Measurements from ENCODE around the gene GSK3A.
A peak's percentile ranks its signal among the peaks of the same experiment; 100 is the strongest.
"Not testable (repeated sequence)": the region's sequence is repeated elsewhere in the genome, so short reads cannot be mapped to it uniquely, and the experiment has no call there.

The GSK3A gene

DNA sequence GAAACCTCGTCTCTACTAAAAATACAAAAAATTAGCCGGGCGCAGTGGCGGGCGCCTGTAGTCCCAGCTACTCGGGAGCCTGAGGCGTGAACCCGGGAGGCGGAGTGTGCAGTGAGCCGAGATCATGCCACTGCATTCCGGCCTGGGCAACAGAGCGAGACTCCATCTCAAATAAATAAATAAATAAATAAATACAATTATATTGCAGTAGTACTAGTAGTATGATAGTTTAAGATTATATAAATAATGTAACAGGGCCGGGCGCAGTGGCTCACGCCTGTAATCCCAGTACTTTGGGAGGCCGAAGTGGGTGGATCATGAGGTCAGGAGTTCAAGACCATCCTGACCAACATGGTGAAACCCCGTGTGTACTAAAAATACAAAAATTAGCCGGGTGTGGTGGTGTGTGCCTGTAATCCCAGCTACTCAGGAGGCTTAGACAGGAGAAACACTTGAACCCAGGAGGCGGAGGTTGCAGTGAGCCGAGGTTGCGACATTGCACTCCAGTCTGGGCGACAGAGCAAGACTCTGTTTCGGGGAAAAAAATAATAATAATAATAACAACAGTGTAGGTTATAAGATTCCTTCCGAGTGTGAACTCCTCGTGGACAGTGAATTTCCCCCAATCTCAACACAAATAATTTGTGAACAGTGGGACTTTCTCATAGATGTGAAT, 24.7 kb upstream of the GSK3A start:
- not testable (repeated sequence) for H3K36me3 Mint-ChIP-seq (ENCODE audit: low read depth); H3K9me3 Mint-ChIP-seq; H3K4me3 Mint-ChIP-seq; H3K27ac Mint-ChIP-seq; H3K27me3 Mint-ChIP-seq (ENCODE audit: low read depth)
- peaks cover 29% of the 10 kb centered on the region for H3K4me1 Mint-ChIP-seq (ENCODE audit: low read depth)

DNA sequence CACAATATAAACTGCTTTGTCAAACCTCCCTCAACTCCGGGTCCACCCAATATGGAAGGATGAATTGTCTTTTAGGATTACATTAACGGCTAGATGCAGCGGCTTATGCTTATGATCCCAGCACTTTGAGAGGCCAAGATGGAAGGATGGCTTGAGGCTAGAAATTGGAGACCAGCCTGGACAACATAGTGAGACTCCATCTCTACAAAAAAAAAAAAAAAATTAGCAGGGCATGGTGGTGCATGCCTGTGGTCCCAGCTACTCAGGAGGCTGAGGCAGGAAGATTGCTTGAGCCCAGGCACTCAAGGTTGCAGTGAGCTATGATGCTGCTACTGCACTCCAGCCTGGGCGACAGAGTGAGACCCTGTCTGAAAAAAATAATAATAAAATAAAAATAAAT, 23.7 kb upstream of the GSK3A start:
- not testable (repeated sequence) for H3K36me3 Mint-ChIP-seq (ENCODE audit: low read depth); H3K4me3 Mint-ChIP-seq; H3K27ac Mint-ChIP-seq; H3K9me3 Mint-ChIP-seq
- H3K4me1 Mint-ChIP-seq (ENCODE audit: low read depth) = peaks cover 27% of the 10 kb centered on the region
- peaks cover 13% of the 10 kb centered on the region for H3K27me3 Mint-ChIP-seq (ENCODE audit: low read depth)

DNA sequence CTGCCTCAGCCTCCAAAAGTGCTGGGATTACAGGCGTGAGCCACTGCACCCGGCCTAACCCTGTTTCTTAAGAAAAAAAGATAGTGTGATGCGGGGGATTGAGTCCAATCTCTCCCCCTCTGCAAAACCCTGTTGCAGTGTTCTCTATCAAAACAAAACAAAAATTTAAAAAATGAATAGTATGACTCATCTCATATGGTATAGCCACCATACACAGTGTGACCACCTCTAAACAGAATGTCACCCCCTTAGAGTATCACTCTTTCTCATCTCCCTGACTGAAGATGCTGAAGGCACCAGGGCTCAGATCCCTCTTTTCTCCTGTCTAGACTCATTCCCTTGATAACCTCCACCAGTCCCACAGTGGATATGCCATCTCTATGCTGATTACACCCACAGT, 19.4 kb upstream of the GSK3A start:
- Mint-ChIP-seq H3K27ac (no peak overlapping the region), H3K27me3 (ENCODE audit: low read depth) (peaks cover 14% of the 10 kb centered on the region), H3K9me3 (no peaks in the 10 kb centered on the region), H3K36me3 (ENCODE audit: low read depth) (no peaks in the 10 kb centered on the region), H3K4me1 (ENCODE audit: low read depth) (peaks cover 4% of the 10 kb centered on the region), H3K4me3 (no peak overlapping the region)

DNA sequence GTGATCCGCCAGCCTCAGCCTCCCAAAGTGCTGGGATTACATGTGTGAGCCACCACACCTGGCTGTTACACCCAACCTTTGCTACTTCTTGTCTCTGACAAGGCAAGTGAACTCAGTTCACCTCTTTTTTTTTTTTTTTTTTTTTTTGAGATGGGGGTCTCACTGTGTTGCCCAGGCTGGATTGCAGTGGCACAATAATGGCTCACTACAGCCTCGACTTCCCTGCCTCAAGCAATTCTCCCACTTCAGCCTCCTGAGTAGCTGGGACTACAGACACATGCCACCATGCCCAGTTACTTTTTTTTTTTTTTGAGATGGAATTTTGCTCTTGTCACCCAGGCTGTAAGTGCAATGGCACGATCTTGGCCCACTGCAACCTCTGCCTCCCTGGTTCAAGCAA, 15.4 kb upstream of the GSK3A start:
- H3K4me3 Mint-ChIP-seq; H3K9me3 Mint-ChIP-seq; H3K27ac Mint-ChIP-seq; H3K36me3 Mint-ChIP-seq (ENCODE audit: low read depth); H3K4me1 Mint-ChIP-seq (ENCODE audit: low read depth): not testable (repeated sequence)
- peaks cover 22% of the 10 kb centered on the region for H3K27me3 Mint-ChIP-seq (ENCODE audit: low read depth)

DNA sequence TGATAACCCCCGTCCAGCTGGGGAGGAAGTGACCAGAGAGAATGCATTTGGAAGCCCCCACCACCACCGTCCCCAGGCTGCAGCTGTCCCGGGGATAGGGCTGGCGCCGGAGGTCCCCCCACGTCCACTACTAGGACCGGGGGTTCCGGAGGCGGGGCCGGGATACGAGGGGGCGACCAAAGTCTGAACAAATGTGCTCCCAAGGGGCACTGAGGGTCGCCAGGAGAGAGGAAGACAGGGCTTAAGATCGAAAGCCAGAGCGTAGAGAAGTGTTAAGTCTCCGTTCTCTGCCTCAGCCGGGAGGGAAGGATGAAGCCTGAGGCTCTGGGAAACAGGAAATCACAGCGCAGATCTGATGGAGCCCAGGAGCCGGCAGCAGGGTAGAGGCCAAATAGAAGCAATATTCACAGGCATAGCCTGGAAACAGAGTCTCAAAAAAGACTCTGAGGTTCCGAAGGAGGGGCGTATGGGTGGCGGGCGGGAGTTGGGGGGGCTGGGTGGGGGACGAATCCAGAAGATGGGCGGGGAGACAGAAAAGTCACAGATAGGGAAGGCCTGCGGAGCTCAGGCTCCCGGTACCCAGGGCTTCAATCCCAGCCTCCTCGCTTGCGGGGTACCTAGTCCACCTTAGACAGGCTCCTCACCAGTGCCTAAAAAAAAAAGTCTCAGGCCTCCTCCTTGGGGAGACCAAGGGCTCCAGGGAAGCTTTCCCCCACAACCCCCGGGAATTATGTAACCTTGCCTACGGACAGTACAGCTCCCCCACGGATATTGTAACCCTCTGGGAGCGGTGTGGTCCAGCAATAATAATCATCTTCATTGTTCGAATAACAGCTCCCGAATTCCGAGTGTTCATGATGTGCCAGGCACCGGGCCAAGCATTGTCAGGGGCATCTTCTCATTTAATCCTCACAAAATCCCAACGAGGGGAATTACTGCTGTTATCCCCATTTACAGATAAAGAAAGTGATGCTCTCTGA, 13.7 kb upstream of the GSK3A start:
- Mint-ChIP-seq H3K27me3 (ENCODE audit: low read depth) (peaks cover 10% of the 10 kb centered on the region), H3K4me1 (ENCODE audit: low read depth) (peaks cover 18% of the 10 kb centered on the region), H3K36me3 (ENCODE audit: low read depth) (peaks cover 2% of the 10 kb centered on the region), H3K9me3 (no peaks in the 10 kb centered on the region), H3K4me3 (peak overlapping the region; percentile 63), H3K27ac (no peak overlapping the region)

DNA sequence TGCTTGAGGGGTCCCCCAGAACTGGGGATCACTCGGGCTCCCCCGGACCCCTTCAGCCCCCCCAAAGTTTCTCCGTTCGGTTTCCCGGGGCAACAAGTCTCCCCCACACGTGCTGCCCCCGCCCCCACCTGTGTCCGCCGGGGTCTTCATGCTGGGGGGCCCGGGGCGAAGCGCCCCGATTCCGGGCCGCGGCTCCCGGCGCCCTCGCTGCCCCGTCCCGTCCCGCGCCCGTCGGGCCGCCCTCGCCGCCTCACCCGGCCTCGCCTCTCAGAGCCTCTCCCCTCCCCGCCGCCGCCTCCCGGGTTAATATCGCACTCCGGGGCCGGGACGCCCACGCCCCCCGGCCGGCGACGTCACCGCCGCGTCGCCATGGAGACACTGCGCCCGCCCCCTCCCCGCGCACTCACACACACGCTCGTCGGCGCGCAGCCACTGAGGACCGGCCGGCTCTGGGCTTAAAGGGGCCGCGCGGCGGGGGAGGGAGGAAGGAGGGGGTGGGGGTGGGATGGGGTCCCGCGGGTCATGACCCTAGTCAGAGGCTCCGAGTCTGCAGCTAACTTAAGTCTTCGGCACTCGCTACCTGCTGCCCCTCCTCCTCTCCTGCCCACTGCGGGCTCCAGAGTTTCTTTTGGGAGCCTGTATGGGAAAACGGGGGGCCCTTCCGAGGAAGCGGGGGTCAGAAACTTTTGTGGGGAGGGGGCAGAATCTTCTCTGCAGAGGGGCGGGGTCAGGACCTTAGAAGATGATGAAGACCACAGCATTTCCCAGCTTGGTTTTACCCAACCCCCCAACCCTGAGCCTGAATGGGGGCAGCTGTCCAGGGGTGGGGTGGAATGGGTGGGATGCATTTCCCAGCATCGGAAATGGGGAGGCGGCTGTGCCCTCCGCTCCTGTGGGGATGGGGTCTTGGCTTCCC, 12.7 kb upstream of the GSK3A start, which contains the start of gene ERF:
Gene ERF (minus strand): TSS at position 279 of the 916 bp plus-strand sequence. CDS start 129 bp downstream, at position 150.
- Mint-ChIP-seq H3K27ac (peak within 1 kb of the TSS; percentile 67), H3K27me3 (ENCODE audit: low read depth) (peaks cover 10% of the 10 kb centered on the region), H3K4me3 (peak within 1 kb of the TSS; percentile 74), H3K4me1 (ENCODE audit: low read depth) (peaks cover 20% of the 10 kb centered on the region), H3K36me3 (ENCODE audit: low read depth) (peaks cover 2% of the 10 kb centered on the region), H3K9me3 (no peaks in the 10 kb centered on the region)

DNA sequence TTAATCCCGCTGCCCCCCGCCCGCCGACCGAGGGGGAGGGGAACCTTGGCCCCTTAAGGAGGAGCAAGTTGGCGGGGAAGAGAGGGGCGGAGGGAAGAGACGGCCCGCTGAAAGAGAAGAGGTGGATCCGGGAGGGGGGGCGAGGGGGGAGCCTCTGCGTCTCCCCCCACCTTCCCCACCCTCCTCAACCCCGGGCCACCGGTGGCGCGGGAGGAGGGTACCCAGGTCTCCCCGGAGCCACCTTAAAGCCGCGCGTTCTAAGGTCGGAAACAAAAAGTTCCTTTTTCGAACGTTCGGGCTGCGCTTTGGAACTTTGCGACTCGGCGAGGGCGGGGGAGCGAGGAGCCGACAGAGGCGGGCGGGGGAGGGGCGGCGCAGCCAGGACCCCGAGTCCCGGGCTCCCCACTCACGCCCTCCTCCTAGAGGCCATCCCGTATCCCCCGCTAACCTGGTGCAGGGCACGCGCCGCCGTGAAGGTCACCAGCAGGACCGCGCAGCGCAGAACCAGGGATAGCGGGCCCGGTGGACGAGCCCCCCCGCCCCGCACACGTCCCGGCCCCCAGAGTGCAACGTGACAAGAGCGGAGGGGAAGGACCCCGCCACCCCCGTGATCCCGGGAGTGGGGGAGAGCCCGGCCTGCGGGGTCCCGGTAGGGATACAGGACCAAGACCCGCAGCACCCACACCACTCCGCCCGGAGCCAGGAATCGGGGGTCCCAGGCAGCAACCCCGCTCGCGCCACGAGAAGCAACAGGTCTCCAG, 11.9 kb upstream of the GSK3A start:
- Mint-ChIP-seq H3K27me3 (ENCODE audit: low read depth) (peaks cover 10% of the 10 kb centered on the region), H3K9me3 (no peaks in the 10 kb centered on the region), H3K4me1 (ENCODE audit: low read depth) (peaks cover 20% of the 10 kb centered on the region), H3K4me3 (peak overlapping the region; percentile 74), H3K36me3 (ENCODE audit: low read depth) (peaks cover 2% of the 10 kb centered on the region), H3K27ac (peak overlapping the region; percentile 67)

DNA sequence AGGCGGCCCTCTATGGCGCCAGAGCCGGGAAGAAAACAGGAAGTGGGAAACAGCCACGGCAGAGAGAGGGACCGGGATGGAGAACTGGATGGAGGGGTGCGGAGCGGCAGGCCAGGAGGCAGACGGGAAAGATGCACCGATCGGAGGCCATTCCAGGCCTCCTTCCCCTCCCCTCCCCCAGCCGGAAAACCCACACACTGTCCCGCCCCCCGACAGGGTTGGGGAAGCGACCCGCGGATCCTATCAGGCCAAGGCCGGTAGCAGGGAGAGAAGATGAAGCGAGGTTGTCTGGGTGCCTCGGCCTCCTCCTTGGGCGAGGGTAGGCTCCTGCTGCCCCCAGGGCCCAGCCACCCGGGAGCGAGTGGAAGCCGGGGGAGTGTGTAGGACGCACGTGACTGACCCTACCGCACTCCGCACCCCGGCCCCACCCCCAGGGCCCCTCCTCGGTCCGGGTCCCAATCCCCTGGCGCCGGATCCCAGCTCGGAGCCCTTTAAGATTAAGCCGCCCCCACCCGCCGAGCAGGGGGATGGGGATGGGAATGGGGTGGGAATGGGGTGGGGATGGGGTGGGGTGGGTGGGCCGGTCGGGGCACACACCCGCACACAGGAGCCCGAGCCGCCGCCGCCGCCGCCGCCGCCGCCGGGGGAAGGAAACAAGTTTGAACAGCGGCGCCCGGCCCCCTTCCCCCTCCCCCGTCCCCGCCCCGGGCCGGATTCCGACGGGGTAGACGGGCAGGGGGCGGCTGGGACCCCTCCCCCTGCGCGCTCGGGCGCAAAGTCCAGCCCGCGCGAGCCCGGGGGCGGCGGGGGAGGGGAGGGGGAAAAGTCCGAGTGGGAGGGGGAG, 11.1 kb upstream of the GSK3A start:
- H3K27me3 Mint-ChIP-seq (ENCODE audit: low read depth) = peaks cover 10% of the 10 kb centered on the region
- H3K36me3 Mint-ChIP-seq (ENCODE audit: low read depth) = peaks cover 2% of the 10 kb centered on the region
- peak overlapping the region; percentile 85 for H3K27ac Mint-ChIP-seq

DNA sequence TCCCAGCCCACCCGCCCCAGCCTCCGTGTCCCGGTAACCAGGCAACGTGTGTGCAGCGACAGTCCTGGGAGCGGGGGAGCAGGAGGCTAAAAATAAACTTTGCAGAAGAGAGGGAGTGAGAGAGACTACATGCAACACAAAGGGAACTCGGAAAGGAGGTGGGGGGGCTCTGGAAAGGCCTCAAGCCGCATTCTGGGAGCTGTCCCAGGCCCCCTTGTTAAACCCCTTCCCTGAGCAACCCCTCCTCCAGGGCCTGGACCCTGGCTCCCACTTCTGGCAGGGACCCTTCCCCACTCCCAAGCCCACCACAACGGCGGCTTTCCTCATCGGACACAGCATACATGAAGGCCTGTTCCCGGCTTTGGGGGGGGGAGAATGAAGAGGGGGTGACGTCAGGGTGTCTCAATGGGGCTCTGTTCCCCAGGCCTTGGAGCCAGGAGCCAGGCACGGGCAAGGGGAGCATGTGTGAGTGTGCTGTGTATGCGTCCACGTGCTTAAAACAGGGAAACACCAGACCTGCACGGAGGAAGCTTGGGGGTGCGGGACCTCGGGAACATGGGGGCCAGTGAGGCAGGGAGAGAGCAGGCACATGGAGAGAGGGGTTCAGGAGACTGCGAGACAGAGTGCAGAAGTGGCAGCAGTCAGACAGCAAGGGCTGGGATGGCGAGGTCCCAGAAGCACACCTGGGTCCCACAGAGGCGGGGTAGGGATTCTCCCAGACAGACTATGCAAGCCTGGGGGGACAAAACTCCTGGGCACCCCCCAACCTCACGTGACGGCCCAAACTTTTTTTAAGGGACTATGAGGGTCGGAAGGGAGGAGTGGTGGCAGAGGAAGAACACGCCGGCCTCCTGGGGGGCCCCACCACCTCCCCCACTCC, 10.2 kb upstream of the GSK3A start:
- H3K27me3 Mint-ChIP-seq (ENCODE audit: low read depth) = peaks cover 10% of the 10 kb centered on the region
- peak overlapping the region; percentile 85 for H3K27ac Mint-ChIP-seq
- peak overlapping the region; percentile 91 for H3K4me3 Mint-ChIP-seq
- H3K9me3 Mint-ChIP-seq = no peaks in the 10 kb centered on the region
- peaks cover 2% of the 10 kb centered on the region for H3K36me3 Mint-ChIP-seq (ENCODE audit: low read depth)
- H3K4me1 Mint-ChIP-seq (ENCODE audit: low read depth) = peaks cover 20% of the 10 kb centered on the region

More for the DNA sequence above, 11.1 kb upstream of the GSK3A start:
- Mint-ChIP-seq H3K4me3 (peak overlapping the region; percentile 91), H3K9me3 (no peaks in the 10 kb centered on the region), H3K4me1 (ENCODE audit: low read depth) (peaks cover 20% of the 10 kb centered on the region)

DNA sequence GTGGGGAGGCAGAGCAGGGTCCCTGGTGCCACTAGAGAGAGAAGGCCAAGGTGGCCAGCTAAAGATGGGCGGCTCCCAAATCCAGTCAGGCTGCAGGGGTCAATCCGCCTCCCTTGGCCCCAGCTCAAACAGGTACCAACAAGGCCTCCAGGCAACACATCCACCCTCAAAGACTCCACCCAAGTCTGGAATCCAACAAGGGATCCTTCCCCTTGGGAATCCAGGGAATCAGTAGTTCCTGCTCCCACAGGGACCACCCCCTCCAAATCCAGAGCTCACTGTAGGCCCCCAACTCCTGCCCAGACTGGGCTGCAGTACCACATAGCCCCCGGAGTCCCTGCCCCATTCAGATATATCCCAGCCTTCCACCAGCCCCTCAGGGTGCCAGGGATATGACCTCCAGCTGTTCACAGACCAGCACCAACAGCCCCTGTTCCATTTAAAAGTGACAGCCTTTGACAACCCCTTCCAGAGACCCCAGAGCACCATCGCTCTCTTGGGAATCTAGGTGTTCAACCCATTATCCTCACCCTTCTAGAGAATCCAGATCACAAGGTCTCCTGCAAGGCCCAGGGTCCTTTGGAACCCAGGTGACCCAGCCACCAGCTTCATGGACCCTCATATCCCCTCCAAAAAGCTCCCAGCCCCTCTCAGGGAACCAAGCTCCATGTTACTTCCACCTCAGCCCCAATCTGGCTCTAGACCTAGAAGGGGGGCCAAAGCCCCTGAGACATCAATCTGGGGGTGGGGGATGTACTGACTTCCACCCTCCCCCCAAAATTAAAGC, 9.4 kb upstream of the GSK3A start:
- Mint-ChIP-seq H3K4me3 (peak overlapping the region; percentile 91), H3K4me1 (ENCODE audit: low read depth) (peaks cover 22% of the 10 kb centered on the region), H3K27ac (peak overlapping the region; percentile 65), H3K27me3 (ENCODE audit: low read depth) (peaks cover 8% of the 10 kb centered on the region), H3K36me3 (ENCODE audit: low read depth) (peaks cover 2% of the 10 kb centered on the region), H3K9me3 (no peaks in the 10 kb centered on the region)

DNA sequence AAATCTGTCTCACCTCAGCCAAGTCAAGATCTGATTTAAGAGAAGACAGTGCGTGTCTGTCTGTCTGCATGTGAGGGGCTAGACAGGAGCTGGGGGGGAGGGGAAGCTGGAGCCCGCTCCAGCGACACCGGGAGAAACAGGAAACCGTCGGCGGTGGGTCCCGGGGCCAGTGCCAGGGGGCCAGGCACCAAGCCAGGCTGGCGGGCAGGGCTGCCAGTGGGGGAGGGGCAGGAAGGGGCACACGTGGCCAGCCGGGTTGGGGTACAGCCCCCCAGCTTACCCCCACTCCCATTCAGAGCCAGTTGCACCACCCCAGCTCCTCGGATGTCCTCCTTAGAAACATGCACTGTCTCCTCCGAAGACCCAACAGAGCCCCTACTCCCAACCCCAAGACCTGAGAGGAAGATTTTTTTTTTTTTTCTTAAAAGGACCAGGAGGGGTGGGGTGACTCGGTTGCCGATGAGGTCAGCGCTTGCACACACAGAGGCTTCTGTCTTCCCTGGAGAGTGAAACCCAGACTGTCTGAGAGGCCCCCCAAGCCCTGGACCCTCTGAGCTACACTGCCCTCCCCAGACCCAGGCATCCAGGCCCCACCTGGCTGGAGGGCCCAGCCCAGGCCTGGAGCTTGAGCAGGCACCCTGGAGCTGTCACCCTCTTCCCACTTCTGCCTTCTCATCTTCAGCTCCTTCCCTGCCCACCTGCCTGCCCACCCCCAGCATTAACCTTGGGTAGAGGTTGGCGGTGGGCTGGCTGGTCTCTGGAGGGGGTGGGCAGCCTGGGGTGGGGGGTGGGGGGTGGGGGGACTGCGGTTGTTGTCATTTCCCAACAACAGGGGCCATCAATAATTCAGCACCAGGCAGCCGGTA, 8.5 kb upstream of the GSK3A start:
- Mint-ChIP-seq H3K4me3 (peak overlapping the region; percentile 21), H3K27me3 (ENCODE audit: low read depth) (peaks cover 2% of the 10 kb centered on the region), H3K36me3 (ENCODE audit: low read depth) (peaks cover 2% of the 10 kb centered on the region), H3K27ac (peak overlapping the region; percentile 36), H3K4me1 (ENCODE audit: low read depth) (peaks cover 24% of the 10 kb centered on the region), H3K9me3 (no peaks in the 10 kb centered on the region)
